Measurements from ENCODE around the gene ANKFN1.

The ANKFN1 gene, protein sequence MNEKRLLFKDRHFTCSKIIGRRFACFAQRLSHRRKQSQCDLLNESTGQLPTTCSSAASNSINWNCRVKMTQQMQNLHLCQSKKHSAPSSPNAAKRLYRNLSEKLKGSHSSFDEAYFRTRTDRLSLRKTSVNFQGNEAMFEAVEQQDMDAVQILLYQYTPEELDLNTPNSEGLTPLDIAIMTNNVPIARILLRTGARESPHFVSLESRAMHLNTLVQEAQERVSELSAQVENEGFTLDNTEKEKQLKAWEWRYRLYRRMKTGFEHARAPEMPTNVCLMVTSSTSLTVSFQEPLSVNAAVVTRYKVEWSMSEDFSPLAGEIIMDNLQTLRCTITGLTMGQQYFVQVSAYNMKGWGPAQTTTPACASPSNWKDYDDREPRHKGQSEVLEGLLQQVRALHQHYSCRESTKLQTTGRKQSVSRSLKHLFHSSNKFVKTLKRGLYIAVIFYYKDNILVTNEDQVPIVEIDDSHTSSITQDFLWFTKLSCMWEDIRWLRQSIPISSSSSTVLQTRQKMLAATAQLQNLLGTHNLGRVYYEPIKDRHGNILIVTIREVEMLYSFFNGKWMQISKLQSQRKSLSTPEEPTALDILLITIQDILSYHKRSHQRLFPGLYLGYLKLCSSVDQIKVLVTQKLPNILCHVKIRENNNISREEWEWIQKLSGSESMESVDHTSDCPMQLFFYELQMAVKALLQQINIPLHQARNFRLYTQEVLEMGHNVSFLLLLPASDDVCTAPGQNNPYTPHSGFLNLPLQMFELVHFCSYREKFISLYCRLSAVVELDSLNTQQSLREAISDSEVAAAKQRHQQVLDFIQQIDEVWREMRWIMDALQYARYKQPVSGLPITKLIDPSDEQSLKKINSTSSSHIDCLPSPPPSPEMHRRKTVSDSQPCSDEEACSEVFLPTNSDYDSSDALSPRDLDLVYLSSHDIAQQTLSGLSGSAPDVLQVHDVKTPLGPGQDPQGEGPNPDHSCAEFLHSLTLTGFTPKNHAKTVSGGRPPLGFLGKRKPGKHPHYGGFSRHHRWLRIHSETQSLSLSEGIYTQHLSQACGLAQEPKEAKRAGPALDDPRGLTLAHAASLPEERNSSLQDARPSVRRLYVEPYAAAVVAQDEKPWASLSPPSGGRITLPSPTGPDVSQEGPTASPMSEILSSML

DNA sequence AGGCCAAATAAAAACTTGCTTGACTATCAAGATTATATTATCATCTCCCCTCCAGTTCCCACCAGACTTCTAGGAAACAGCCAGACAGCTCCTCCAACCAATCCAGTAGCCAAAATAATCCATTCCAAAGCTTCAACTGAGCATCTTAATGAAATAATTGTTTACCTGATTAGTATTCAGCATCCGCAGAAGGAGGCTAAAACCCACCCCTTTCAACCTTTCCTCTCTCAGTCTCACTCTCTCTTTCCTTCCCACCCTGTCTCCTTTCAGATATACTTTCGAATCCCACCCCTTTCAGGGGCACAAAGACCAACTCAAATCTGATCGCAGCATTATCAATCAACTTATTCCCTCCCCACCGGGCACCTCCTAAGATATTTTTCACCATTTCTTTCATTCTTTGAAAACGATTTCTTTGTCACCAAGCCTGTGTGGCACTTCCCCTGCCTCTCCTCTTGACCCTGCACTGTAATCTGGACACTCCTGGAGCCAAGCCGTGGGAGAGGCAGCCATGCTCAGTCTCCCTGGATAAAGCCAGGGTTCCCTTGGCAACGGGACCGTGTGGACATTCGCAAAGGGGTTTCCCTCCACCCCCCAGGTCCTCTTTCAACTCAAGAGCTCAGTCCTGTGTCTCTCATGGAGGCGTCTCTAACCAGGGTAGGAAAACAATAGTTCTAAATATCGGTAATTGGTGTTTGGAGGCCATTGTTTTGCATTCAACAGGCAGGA lies at the start of gene ANKFN1:
Gene ANKFN1 (plus strand): TSS at position 602 of the 729 bp plus-strand sequence. CDS start 59,193 bp downstream, outside the sequence.
- no peak for DNase-seq

DNA sequence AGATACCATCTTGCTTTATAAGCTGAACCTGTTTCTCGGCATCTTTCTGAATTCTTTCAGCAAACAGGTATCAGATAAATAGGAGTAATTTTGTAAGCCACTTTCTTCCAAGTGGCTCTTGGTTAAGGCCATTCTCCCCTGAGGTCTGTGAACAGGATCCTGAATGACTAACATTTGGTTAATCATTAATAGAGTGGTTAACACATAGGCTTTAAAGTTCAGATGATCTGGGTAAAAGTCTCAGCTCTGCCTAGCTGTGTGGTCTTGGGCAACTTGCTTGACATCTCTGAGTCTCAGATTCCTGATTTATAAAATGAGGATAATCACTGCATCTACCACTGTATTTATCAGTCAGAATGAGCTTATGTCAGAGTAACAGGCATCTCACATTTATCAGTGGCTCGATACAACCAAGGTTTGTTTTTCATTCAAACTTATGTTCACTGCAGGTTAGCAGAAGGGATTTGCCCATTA lies 44.4 kb upstream of the ANKFN1 start:
- no peak for DNase-seq

DNA sequence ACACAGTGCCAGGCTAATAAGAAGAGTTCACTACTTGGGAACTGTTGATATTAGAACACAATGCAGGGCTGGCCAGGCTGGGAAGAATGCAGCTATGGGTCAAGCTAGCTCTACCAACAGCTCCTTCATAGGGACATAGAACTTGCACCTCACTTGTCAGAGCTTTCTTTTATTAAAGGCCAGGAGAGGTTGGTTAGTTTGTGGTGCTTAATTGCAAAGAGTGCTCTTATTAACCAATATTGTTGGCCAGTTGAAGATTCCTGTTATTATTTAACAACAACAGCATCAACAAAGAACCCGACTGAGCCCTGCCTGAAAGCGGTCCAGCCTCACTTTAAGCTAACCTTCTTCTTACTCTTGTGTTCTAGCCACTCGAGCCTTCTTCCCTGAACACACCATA lies 43.4 kb upstream of the ANKFN1 start:
- no peak for DNase-seq

DNA sequence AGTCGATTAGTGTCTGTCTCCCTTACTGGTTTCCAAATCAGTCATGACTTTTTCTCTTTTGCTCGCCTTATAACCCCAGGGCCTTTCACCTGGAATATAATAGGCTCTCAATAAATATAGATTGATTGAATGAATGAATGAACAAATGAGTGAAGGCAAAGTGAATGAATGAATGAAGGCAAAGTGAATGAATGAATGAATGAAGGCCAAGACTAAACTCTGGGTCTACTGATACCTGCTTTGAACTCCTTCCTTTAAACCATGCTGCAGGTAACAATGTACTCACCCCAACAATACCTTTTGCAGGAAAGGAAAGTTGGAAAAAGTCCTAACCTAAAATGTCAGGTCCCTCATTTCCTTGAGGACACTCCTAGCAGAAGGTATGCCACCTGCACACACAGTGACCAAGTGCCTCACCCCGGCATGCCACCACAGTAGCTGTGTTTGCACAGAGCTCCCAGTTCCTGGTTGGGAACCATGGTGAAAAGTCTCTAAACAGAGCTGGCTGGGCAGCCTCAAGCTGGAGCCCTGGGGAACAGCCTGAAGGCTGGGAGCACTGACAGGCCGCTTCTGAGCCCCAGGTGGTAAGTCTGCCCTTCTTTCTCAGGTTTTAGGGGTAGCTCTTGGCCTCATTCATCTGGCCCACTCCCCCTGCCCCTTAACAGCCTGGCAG lies 42.7 kb upstream of the ANKFN1 start:
- no peak for DNase-seq

DNA sequence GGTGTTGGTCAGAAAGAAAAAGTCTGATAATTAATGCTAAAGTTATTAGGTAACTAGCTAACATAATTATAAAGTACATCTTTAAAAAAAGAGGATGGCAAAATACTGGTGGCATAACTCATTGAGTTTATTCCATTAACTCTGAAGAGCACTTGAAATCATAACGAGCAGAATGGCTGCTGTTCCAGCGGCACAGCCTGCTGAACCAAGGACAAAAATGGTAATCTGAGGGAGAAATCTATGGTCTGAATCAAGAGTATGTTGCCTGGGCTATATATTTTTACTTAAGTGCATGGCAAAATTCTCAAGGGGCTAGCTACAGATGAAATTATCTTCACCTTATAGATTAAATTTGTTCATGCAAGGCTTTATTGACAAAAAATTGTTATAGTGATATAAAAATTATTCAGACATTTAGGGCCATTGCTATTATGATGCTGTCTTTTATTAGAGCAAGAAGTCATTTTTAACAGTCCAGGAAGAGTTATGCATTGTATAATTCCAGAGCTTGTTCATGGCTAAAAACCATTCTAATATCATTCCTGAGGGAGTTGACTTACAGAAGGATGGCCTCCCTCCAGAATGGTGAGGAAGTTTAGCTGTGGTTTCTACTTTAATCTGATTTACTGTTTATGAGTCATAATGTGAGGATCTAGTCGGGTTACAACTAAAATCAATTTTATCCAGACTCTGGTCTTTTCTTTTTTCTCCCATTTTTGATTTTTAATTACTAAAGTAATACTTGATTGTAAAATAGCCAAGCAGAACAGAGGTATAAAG lies 41.4 kb upstream of the ANKFN1 start:
- DNase-seq, result no peak

DNA sequence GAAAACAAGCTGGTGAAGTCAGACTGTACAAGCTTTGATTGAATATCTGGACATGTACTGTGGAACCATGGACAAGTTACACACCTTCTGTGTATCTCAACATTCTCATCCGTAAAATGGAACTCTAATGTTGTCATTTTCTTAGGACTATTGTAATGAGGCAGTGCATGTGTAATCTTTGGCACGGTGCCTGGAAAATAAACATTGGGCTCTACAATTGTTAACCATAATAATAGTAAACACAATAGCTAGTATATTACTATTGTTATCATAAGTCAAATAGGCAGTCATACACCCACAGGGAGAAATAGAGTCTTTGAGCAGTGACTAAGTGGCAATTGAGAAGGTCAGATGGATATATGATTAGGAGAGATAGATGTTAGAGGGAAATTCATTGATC lies 39.8 kb upstream of the ANKFN1 start:
- DNase-seq, result no peak

DNA sequence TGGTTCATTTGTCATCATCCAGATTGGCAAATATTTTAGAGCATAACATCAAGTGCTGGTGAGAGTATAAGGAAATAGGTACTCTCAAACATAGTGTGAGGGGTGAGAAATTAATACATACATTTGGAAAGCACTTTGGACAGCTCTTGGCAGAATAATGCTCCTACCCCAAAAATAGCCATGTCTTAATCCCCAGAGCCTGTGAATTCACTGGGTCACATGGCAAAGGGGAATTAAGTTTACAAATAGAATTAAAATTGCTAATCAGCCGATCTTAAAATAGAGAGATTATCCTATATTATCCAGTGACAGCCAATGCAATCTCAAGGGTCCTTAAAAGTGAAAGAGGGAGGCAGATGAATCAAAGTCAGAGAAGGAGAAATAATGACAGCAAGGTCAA lies 38.8 kb upstream of the ANKFN1 start:
- no peak for DNase-seq

DNA sequence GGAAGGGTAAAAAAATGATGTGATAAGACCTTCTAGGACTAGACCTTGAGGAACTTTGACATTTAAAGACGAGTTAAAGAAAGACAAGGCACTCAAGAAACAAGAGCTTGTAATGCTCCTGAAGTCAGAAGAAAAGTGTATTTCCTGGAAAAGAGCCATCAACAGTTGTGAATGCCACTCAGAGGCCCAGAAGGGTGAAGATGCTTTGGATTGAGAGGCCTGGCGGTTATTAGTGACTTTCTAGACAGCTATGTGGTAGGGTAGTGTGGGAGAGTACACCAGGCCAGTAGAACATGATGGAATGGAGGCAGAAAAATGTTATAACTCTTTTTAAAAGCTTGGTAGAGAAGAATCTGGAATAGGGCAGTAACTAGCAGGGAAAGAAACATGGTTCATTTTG lies 34.1 kb upstream of the ANKFN1 start:
- DNase-seq, result no peak

DNA sequence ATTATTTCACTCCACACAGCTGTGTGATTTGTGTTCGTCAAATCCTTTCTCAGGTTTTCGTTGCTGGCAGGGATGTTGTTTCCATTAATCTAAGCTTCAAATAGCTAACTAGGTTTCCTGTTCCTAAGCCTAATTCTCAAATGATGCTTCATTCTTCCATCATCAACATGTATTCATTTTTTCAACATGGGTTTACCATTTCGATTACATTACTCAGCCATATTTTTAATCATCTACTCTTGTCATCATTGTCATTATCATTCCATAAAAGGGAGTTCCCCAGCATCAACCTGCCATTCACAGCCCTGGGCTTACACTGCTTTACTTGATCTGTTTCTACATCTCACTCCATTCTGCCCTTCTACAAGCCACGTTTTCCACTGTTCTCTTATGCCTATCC lies 33.3 kb upstream of the ANKFN1 start:
- no peak for DNase-seq

DNA sequence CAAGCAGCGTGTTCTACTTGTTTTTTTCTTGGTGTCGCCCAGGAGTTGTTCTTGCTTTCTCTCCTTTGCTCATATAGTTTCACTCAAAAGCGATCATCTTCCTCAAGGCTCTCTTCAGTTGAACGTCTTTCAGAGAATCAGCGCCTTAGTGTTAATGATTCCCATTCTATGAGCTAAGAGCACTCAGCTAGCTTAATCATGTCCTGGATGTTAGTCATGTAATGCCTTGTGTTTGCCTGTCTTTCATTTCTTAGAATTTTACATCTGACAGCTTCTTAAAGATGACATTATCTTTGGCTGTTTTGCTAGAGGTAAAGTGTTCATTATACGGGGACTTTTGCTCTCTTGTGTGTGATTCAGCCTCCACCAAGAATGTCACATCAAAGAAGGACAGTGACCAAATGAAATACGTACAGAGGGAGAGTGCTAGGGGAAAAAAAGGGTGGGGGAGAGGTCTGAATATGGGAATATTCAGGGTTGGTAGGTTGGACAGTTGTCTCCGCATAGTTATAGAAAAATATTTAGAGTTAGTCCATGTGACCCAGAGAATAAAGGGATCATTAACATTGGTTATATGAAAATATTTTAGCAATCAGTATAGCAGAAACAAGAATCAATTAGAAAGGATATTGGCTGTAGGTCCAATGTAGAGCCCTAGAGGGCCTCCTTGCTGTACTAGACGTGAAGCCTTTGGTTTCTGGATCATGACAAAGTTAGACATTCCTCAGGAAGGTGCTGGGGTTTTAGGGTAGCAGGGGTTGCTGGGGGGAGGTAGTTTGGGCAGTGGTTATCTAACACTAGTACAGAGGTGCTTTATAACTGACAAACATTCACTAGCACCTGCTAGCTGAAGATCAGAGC lies 31.9 kb upstream of the ANKFN1 start:
- DNase-seq, result no peak

DNA sequence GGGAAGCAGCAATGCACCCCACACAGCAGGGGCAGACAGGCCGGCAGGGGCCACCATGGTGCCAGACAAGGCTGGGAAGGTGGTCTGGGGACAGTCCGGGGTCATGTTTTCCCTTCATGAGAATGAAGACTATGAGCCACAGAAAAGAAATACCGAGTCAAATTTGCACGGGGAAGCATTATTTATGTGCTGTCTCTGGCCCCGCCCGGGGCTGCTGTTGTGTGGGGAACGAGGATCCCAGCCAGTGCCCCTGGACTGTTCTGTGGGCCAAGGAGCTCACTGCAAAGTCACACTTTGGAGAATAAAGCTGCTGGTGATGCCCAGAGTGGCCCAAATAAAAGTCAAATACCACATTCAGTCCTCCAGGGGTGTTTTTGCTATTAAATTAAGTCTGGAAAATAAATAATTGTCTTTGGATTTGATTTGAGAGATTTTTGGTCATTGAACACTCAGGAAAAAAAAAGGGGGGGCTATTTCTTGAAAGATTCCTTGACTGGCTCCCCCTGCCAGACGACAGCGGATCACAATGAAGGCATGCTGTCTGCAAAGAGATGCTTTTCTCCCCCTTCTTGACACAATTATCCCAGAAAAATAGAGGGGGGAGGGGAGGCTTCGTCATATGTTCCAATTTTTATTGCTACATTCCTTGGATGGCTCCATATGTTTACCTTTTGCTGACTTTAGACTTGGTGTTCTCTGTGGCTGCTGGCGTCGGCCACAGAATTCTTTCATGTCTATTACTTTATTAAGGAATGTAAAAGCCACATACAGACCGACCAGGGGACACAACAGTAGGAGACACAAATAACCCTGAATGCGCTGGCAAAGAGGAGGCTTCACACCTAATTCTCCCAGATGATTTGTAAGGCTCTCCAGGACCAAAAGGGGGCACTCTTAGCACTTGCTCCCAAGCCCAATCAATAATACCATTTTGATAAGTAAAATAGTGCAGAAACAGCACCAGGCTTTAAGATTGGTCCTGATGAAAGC lies 27.1 kb upstream of the ANKFN1 start:
- no peak for DNase-seq

DNA sequence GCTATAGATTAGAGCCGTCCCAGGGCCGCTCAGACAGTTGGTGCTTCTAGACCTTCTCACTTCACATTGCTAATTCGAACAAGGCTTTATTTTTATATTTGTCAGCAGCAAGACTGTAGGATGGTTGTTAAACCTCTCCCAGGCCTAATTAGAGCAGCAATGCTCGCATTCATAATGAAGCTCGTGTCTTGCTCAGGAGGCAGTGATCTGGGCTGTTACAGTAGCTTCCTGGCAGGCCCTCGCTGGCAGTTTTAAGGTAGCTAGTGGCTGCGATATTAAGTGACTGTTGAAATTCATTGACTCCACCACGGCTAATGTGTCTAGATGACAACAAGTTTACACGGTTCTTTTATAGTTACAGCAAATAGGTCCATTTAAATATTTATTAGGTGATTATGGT lies 23.2 kb upstream of the ANKFN1 start:
- no peak for DNase-seq

DNA sequence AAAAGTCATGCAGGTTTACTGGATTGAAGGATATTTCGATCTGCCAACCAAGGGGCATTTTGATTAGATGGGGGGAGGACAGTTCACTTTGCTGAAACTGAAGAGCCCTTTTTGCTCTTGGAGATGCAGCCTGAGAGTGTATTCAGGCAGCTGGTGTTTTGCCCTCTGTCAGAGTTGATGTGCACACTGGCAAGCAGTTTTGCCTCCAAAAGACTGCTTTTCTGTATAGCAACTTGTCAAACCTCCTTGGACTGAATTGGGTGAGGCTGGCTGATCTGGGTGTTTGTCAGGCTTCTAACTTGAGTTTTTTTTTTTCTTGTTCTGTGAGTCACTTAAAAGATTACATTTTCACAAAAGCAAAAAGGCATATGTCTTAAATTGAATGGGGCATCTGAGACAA lies 22.6 kb upstream of the ANKFN1 start:
- no peak for DNase-seq

DNA sequence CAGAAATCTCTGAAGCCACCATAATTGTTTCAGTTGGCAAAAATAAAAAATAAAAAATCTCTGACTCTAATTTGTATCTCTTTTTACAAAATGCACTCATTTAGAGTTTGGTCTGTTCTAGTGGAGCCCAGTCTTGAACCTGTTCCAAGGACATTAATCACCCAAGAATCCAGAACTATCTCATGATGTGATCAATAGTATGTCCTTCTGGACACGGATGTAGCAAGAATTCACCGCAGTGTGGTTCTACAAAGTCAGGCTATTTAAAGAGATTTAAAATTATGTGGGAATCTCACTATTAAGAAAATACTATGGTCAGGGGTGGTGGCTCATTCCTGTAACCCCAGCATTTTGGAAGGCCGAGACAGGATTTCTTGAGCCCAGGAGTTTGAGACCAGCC lies 21.8 kb upstream of the ANKFN1 start:
- DNase-seq, result no peak

DNA sequence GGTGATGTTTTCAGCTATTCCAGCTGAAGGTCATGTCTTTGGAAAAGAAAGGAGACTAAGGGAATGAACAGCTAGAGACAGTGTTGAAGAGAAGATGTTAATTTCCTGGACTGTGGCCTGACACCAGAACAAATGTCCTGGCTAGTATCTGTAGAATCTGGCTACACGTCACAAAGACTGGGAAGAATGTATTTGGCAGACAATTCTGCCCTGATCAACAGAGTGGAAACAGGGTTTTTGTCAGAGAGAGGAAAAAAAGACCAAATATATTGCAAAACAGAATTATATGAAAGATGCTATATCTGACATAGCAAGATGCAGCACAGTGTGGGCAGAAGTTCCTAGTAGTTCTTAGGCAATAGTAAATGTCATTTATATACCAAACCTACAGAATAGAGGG lies 17.0 kb upstream of the ANKFN1 start:
- DNase-seq, result no peak

DNA sequence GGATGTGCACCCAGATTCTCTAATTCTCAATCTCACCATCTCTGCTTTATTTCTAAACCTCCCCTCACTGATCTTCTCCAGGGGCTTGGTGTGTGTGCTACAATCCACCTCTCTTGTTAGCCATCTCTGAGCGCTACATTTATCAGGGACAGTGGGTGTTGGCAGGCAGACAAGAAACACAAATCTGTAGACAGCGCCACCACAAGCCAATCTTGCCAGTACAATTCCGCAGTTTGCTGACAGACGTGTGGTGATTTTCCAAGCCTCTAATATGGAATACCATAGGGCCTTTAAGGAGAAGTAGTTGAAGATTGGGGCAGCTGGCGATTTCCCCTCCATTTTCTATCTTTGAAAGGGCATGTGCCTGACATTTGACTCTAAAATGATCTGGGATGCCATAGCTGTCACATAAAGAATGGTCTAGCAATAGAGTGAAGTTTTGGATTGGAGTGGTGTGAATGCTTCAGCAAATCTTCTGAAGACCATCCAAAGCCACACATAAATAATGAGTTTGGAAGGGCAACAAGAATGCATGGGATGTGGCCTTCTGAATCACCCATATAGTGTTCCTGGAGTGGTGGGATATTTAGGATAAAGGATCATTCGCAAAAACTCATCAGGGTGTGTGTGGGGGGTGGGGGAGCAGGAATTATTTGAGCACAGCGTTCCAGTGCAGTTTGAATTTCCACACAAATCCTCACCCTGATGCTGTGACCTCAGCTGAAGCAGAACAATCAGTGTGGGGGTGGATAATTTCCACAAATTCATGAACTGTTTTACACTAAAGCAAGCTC lies 12.0 kb upstream of the ANKFN1 start:
- no peak for DNase-seq

DNA sequence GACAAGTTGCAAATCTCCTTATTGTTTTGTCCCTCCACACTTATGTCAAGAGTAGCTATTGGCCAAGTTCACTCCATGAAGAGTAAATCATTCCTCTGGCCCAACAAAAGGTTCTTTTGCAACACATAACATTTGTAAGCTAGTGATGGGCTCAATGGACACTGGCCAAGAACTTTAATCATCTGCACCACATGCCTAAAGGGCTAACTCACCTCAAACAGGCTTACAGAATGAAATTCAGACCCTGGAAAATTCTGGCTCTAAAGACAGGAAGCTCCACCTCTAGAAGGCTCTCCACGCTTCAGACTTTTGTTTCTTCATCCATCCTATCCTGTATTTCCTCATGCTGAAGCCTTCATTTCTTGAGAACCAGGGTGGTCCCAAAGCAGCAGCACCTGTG lies 10.9 kb upstream of the ANKFN1 start:
- no peak for DNase-seq

DNA sequence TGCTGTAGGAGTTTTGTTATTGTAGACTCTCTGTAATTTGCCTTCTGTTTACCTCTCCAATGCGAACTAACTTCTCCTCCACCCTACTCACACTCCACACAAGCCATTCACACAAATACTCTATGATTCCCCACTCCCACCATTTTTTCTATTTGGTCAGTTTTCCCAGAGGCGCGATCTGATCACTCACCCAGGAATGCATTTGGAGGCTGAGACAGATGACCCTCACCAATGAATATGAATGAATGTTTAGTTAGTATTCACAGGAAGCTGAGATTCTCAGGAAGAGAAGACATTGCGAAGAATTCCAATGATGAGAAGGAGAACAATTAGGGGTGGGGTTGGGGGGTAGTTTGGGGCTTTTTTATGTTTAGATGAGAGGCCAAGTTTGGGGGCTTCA lies 10.5 kb upstream of the ANKFN1 start:
- no peak for DNase-seq

Measured in cerebellar nuclear complex (tissue), 1 donor.